Panc1 (cell line): ENCODE results near the gene ZP2. TPM values are rescaled to one million over a fixed set of nuclear protein-coding genes. Genes with fewer than 3 reads are reported as not detected.

Experiments used
- ATAC-seq: fragments of 200-7000 bp; cut with Tn5 transposase; 2 replicates; pipeline ENCODE4 v1.9.1; 2020; ENCODE audit warnings: mild to moderate bottlenecking, moderate library complexity
- BruUV-seq: library from RNA; stranded (reverse); fragments of 400-500 nt; replicated peaks from 2 replicates; lab custom pipeline; 2021; lab: Mats Ljungman, UMichigan
- CTCF ChIA-PET: fragments of 300-600 bp; sonication (Branson Sonifier 250); formaldehyde crosslinking; loops from one replicate; lab custom pipeline; 2022; ENCODE audit warnings: antibody characterized with exemption; lab: Charles Lee
- POLR2A ChIA-PET: fragments of 300-600 bp; sonication (Branson Sonifier 250); formaldehyde crosslinking; loops from one replicate; lab custom pipeline; 2022; ENCODE audit warnings: antibody characterized with exemption; lab: Charles Lee
- DNase-seq: peaks from one replicate; pipeline ENCODE4 v3.0.0-alpha.2; 2010; ENCODE audit warnings: low read depth, low spot score
- H3K27ac ChIP-seq: 2 replicates; pipeline ENCODE4 v1.5.1; 2011; ENCODE audit warnings: mild to moderate bottlenecking, low read length, inconsistent platforms
- H3K27me3 ChIP-seq: fragments of 200-500 bp; sonication (Bioruptor generic); 2 replicates; pipeline ENCODE4 v1.6.0; 2014; ENCODE audit warnings: low read length, inconsistent platforms; ENCODE audit not compliant: control insufficient read depth, insufficient read depth
- H3K36me3 ChIP-seq: fragments of 200-500 bp; sonication (Bioruptor generic); 2 replicates; pipeline ENCODE4 v1.5.1; 2014; ENCODE audit warnings: inconsistent platforms, mild to moderate bottlenecking, low read length, moderate library complexity; ENCODE audit not compliant: control insufficient read depth, insufficient read depth
- H3K4me1 ChIP-seq: 2 replicates; pipeline ENCODE4 v1.5.1; 2011; ENCODE audit warnings: inconsistent platforms, mild to moderate bottlenecking, low read length, moderate library complexity; ENCODE audit not compliant: control insufficient read depth, insufficient read depth
- H3K4me3 ChIP-seq, 2 experiments: 2 replicates each; pipeline ENCODE4 v1.5.1; 2011 to 2012; ENCODE audit warnings: low read depth in 2 of 2, low read length in 2 of 2, mild to moderate bottlenecking in 2 of 2, inconsistent platforms in 1 of 2, moderate library complexity in 1 of 2
- H3K9me3 ChIP-seq: fragments of 200-500 bp; sonication (Bioruptor generic); 2 replicates; pipeline ENCODE4 v1.5.1; 2014; ENCODE audit warnings: low read depth, mild to moderate bottlenecking, inconsistent platforms, low read length, moderate library complexity; ENCODE audit not compliant: control insufficient read depth, insufficient read depth
- POLR2AphosphoS5 ChIP-seq: IDR thresholded peaks from 2 replicates; pipeline ENCODE4 v1.6.1; 2012; ENCODE audit warnings: mild to moderate bottlenecking, low read depth, low read length, moderate library complexity
- SIN3A ChIP-seq: IDR thresholded peaks from 2 replicates; pipeline ENCODE4 v1.6.1; 2012; ENCODE audit warnings: low read depth, mild to moderate bottlenecking, low read length, moderate library complexity, borderline replicate concordance; ENCODE audit not compliant: insufficient read depth
- TCF7L2 ChIP-seq: IDR thresholded peaks from 2 replicates; pipeline ENCODE4 v1.6.1; 2011; ENCODE audit warnings: mild to moderate bottlenecking, low read depth, low read length, inconsistent platforms
- in situ Hi-C: cut with HindIII; loops from 2 replicates; pipeline ENCODE4 v1.10.0; 2016; ENCODE audit warnings: low sequenced_read_pairs, low pct_unique_long_range_greater_than_20kb
- intact Hi-C: fragments of 100-400 bp; cut with micrococcal nuclease; formaldehyde crosslinking; loops from one replicate; pipeline ENCODE4 v1.10.0; 2022; ENCODE audit not compliant: unreplicated experiment
- total RNA-seq: library from RNA; stranded (reverse); gene quantifications from one replicate; pipeline ENCODE4 v1.2.1, GENCODE V29; 2021; ENCODE audit not compliant: unreplicated experiment
- TF ChIP-seq, protein P1 (sequence below): fragments of 450-650 bp; IDR thresholded peaks from 2 replicates; pipeline ENCODE4 v1.5.1; 2017; ENCODE audit warnings: mild to moderate bottlenecking
- TF ChIP-seq, protein P2 (sequence below), 2 experiments: IDR thresholded peaks; 2 replicates each; pipeline ENCODE4 v1.6.1; 2011 to 2012; ENCODE audit warnings: low read depth in 2 of 2, control low read depth in 1 of 2, low read length in 1 of 2, mild to moderate bottlenecking in 1 of 2, moderate library complexity in 1 of 2; ENCODE audit not compliant: insufficient read depth in 1 of 2

Gene ZP2
- total RNA-seq, 1 experiment from 2014 or later: not detected

DNA sequence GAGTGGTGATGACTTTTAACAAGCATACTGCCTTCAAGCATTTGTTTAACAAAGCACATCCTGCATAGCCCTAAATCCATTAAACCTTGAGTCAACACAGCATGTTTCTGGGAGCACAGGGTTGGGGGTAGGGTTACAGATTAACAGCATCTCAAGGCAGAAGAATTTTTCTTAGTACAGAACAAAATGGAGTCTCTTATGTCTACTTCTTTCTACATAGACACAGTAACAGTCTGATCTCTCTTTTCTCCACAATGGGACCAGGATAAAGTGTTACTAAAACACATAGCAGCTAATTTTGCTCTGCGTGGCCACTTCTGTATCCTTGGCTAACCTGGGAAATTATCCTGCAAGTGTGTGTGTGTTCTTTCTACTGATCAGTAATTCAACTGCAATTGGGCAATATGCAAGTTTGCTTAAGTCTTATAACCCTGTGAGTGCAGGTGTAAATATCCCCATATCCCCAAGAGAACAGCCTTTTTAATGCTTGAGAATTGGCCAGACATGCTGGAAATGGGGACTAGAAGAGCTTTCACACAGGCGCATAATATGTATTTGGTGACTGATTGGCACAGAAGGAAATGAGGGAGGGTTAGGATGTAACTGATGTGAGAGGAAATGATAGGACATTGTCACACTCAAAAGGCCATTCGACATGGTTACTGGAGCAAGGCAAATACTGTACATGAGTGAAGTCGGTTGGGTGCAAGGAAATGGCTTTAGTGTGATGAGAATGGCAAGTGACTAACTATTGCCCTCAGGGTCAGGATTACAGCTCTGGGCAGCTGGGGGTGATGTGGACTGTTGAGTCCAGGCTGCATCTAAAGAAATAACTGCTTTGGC lies 11.3 kb upstream of the ZP2 start:
- no peaks in the 10 kb centered on the region for H3K4me1 ChIP-seq
- in situ Hi-C loops (no loop called here), intact Hi-C loops (no loop called here)
- ATAC-seq (no peak), DNase-seq (no peak)
- H3K9me3 ChIP-seq: no peaks in the 10 kb centered on the region
- H3K36me3 ChIP-seq: no peaks in the 10 kb centered on the region
- CTCF ChIA-PET: no interaction called here
- POLR2A ChIA-PET: no interaction called here
- no peak overlapping the region for H3K4me3 ChIP-seq
- H3K27ac ChIP-seq: no peak overlapping the region
- H3K27me3 ChIP-seq: peaks cover 18% of the 10 kb centered on the region
- TF ChIP-seq SIN3A (no peak), TCF7L2 (no peak), POLR2AphosphoS5 (no peak)
- TF ChIP-seq, protein P1, sequence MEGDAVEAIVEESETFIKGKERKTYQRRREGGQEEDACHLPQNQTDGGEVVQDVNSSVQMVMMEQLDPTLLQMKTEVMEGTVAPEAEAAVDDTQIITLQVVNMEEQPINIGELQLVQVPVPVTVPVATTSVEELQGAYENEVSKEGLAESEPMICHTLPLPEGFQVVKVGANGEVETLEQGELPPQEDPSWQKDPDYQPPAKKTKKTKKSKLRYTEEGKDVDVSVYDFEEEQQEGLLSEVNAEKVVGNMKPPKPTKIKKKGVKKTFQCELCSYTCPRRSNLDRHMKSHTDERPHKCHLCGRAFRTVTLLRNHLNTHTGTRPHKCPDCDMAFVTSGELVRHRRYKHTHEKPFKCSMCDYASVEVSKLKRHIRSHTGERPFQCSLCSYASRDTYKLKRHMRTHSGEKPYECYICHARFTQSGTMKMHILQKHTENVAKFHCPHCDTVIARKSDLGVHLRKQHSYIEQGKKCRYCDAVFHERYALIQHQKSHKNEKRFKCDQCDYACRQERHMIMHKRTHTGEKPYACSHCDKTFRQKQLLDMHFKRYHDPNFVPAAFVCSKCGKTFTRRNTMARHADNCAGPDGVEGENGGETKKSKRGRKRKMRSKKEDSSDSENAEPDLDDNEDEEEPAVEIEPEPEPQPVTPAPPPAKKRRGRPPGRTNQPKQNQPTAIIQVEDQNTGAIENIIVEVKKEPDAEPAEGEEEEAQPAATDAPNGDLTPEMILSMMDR: no peak
- TF ChIP-seq, protein P2, sequence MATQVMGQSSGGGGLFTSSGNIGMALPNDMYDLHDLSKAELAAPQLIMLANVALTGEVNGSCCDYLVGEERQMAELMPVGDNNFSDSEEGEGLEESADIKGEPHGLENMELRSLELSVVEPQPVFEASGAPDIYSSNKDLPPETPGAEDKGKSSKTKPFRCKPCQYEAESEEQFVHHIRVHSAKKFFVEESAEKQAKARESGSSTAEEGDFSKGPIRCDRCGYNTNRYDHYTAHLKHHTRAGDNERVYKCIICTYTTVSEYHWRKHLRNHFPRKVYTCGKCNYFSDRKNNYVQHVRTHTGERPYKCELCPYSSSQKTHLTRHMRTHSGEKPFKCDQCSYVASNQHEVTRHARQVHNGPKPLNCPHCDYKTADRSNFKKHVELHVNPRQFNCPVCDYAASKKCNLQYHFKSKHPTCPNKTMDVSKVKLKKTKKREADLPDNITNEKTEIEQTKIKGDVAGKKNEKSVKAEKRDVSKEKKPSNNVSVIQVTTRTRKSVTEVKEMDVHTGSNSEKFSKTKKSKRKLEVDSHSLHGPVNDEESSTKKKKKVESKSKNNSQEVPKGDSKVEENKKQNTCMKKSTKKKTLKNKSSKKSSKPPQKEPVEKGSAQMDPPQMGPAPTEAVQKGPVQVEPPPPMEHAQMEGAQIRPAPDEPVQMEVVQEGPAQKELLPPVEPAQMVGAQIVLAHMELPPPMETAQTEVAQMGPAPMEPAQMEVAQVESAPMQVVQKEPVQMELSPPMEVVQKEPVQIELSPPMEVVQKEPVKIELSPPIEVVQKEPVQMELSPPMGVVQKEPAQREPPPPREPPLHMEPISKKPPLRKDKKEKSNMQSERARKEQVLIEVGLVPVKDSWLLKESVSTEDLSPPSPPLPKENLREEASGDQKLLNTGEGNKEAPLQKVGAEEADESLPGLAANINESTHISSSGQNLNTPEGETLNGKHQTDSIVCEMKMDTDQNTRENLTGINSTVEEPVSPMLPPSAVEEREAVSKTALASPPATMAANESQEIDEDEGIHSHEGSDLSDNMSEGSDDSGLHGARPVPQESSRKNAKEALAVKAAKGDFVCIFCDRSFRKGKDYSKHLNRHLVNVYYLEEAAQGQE (IDR thresholded peaks at IDR 0.05; ENCODE audit: insufficient read depth in 1 of 2, low read depth in 2 of 2, low read length in 1 of 2): no peak
- no TSS peak for BruUV-seq

DNA sequence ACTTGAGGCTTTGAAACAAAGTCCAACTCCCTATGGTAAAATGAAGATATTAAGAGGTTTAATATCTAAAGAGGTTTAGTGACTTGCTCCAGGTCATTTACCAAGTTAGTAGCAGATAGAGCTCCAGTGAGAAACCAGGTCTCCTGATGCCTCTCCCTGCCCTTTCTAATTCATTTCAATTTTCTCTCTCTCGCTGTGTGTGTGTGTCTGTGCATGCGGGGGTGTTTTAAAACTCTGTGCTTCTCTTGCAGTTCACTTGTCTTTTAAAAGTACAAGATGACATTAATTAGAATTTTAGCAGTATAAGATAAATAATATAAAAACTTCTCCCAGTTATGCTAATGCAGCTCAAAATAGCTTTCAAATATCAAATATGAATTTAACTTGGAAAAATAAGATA lies 8.2 kb upstream of the ZP2 start:
- CTCF ChIA-PET: no interaction called here
- intact Hi-C loops: no loop called here
- DNase-seq (no peak), ATAC-seq (no peak)
- no peak overlapping the region for H3K4me3 ChIP-seq
- BruUV-seq: no TSS peak
- no peaks in the 10 kb centered on the region for H3K9me3 ChIP-seq
- no peak overlapping the region for H3K27ac ChIP-seq
- in situ Hi-C loops: no loop called here
- no peaks in the 10 kb centered on the region for H3K36me3 ChIP-seq
- H3K4me1 ChIP-seq: no peaks in the 10 kb centered on the region
- peaks cover 6% of the 10 kb centered on the region for H3K27me3 ChIP-seq
- TF ChIP-seq POLR2AphosphoS5: no peak
- no peak for TF ChIP-seq SIN3A
- no peak for TF ChIP-seq TCF7L2
- TF ChIP-seq, protein P1: no peak
- TF ChIP-seq, protein P2 (IDR thresholded peaks at IDR 0.05; ENCODE audit: insufficient read depth in 1 of 2, low read depth in 2 of 2, low read length in 1 of 2): no peak
- POLR2A ChIA-PET: no interaction called here
